Cardiac muscle cell (in vitro differentiated cells and primary cell): ENCODE results near the gene ASL. TPM values are rescaled to one million over a fixed set of nuclear protein-coding genes. Genes with fewer than 3 reads are reported as not detected.
"Not testable (repeated sequence)": the region's sequence is repeated elsewhere in the genome, so short reads cannot be mapped to it uniquely, and the experiment has no call there.

Experiments
- DNase-seq, 2 donors: peaks; one replicate each; pipeline versions ENCODE4 v3.0.0 to v3.0.0-alpha.2; 2010 to 2017; ENCODE audit warnings: low read depth in 1 of 2, low spot score in 1 of 2
- H3K27ac ChIP-seq: fragments of 200-600 bp; sonication (generic); 2 replicates; pipeline ENCODE4 v1.5.1; 2016
- H3K27me3 ChIP-seq: fragments of 200-600 bp; sonication (generic); 2 replicates; pipeline ENCODE4 v1.6.0; 2016; ENCODE audit warnings: control low read depth
- H3K36me3 ChIP-seq: fragments of 200-600 bp; sonication (generic); 2 replicates; pipeline ENCODE4 v1.5.1; 2016; ENCODE audit warnings: control low read depth
- H3K4me1 ChIP-seq: fragments of 200-600 bp; sonication (generic); 2 replicates; pipeline ENCODE4 v1.8.1; 2017; ENCODE audit warnings: low read depth, mild to moderate bottlenecking, mixed run types
- H3K4me3 ChIP-seq: fragments of 200-600 bp; sonication (generic); 2 replicates; pipeline ENCODE4 v1.5.1; 2016; ENCODE audit warnings: mild to moderate bottlenecking
- H3K9me3 ChIP-seq: fragments of 200-600 bp; sonication (generic); 2 replicates; pipeline ENCODE4 v1.5.1; 2017; ENCODE audit warnings: low read depth, mild to moderate bottlenecking, control low read depth
- CTCF ChIP-seq: IDR thresholded peaks from 2 replicates; pipeline ENCODE4 v1.5.1; 2012; ENCODE audit warnings: low read depth, mild to moderate bottlenecking, low read length
- polyA plus RNA-seq: library from polyadenylated mRNA; unstranded; fragments of >200 nt; fragmentation: Nextera tagmentation; extraction: Ambion mirVana; gene quantifications from 2 replicates; pipeline ENCODE4 v1.2.1, GENCODE V29; 2016
- total RNA-seq: library from RNA; depleted of rRNA; stranded (reverse); fragments of >200 nt; gene quantifications from 2 replicates; pipeline ENCODE4 v1.2.3, GENCODE V29; 2016

The ASL gene
- total RNA-seq (13.6 and 17.9 TPM in 2 replicates), polyA plus RNA-seq (14.0 and 18.1 TPM in 2 replicates)

GRCh38 chr7:66075590-66076461, at the start of gene ASL:
Gene ASL, plus strand, starts transcription at chr7:66075819. Its CDS starts 263 bp downstream, at chr7:66076082.
- H3K4me3 ChIP-seq = peak within 1 kb of the TSS; percentile 94
- no peak within 1 kb of the TSS for H3K27ac ChIP-seq
- H3K27me3 ChIP-seq = no peaks in the 10 kb centered on the region
- DNase-seq = peak; percentile 94 to 97
- TF ChIP-seq CTCF = peak; percentile 13
- no peaks in the 10 kb centered on the region for H3K36me3 ChIP-seq
- no peaks in the 10 kb centered on the region for H3K9me3 ChIP-seq
- H3K4me1 ChIP-seq = no peaks in the 10 kb centered on the region

GRCh38 chr7:66028342-66028741, 47.3 kb upstream of the ASL start:
- not testable (repeated sequence) for H3K4me1 ChIP-seq, H3K36me3 ChIP-seq, H3K4me3 ChIP-seq, H3K27me3 ChIP-seq, DNase-seq, H3K9me3 ChIP-seq, H3K27ac ChIP-seq

- Histone ChIP-seq H3K27me3 (no peaks in the 10 kb centered on the region), H3K4me3 (no peak overlapping the region), H3K9me3 (no peaks in the 10 kb centered on the region), H3K4me1 (no peaks in the 10 kb centered on the region), H3K27ac (no peak overlapping the region), H3K36me3 (no peaks in the 10 kb centered on the region)
- no peak for DNase-seq
- TF ChIP-seq CTCF = no peak
Measured at GRCh38 chr7:66033471-66034385, 41.9 kb upstream of the ASL start.

GRCh38 chr7:66034436-66035010, 41.1 kb upstream of the ASL start:
- not testable (repeated sequence) for H3K9me3 ChIP-seq, H3K4me1 ChIP-seq, H3K27ac ChIP-seq, H3K4me3 ChIP-seq, DNase-seq, H3K27me3 ChIP-seq, H3K36me3 ChIP-seq

GRCh38 chr7:66036382-66036781, 39.2 kb upstream of the ASL start:
- H3K4me1 ChIP-seq = no peaks in the 10 kb centered on the region
- DNase-seq = no peak
- H3K27ac ChIP-seq = no peak overlapping the region
- TF ChIP-seq CTCF = no peak
- H3K9me3 ChIP-seq = no peaks in the 10 kb centered on the region
- no peaks in the 10 kb centered on the region for H3K27me3 ChIP-seq
- no peaks in the 10 kb centered on the region for H3K36me3 ChIP-seq
- no peak overlapping the region for H3K4me3 ChIP-seq

GRCh38 chr7:66036788-66037187, 38.8 kb upstream of the ASL start:
- H3K36me3 ChIP-seq = no peaks in the 10 kb centered on the region
- H3K27me3 ChIP-seq = no peaks in the 10 kb centered on the region
- no peak overlapping the region for H3K4me3 ChIP-seq
- no peaks in the 10 kb centered on the region for H3K4me1 ChIP-seq
- no peaks in the 10 kb centered on the region for H3K9me3 ChIP-seq
- no peak overlapping the region for H3K27ac ChIP-seq
- DNase-seq = no peak
- TF ChIP-seq CTCF = no peak
